Mammary epithelial cell (primary cell): ENCODE data around the gene ETV1.

Source experiments
- EZH2 ChIP-seq: IDR thresholded peaks from 2 replicates; pipeline ENCODE4 v1.6.1; 2012; ENCODE audit warnings: low read length, inconsistent platforms, borderline replicate concordance
- TF ChIP-seq, protein P1 (sequence below), 2 donors: IDR thresholded peaks in 1 of 2; conservative IDR thresholded peaks in 1 of 2; 2 replicates each; pipeline ENCODE4 v1.5.1; 2011 to 2012; ENCODE audit warnings: inconsistent platforms in 2 of 2, low read length in 2 of 2, mild to moderate bottlenecking in 2 of 2, control low read depth in 1 of 2, low read depth in 1 of 2; ENCODE audit not compliant: insufficient read depth in 1 of 2; ENCODE audit errors: extremely low read depth in 1 of 2

- TF ChIP-seq, protein P1, sequence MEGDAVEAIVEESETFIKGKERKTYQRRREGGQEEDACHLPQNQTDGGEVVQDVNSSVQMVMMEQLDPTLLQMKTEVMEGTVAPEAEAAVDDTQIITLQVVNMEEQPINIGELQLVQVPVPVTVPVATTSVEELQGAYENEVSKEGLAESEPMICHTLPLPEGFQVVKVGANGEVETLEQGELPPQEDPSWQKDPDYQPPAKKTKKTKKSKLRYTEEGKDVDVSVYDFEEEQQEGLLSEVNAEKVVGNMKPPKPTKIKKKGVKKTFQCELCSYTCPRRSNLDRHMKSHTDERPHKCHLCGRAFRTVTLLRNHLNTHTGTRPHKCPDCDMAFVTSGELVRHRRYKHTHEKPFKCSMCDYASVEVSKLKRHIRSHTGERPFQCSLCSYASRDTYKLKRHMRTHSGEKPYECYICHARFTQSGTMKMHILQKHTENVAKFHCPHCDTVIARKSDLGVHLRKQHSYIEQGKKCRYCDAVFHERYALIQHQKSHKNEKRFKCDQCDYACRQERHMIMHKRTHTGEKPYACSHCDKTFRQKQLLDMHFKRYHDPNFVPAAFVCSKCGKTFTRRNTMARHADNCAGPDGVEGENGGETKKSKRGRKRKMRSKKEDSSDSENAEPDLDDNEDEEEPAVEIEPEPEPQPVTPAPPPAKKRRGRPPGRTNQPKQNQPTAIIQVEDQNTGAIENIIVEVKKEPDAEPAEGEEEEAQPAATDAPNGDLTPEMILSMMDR (conservative IDR thresholded peaks at IDR 0.05 in 1 of 2, IDR thresholded peaks at IDR 0.05 in 1 of 2; ENCODE audit: extremely low read depth in 1 of 2, insufficient read depth in 1 of 2, low read depth in 1 of 2, low read length in 2 of 2), result no peak
- TF ChIP-seq EZH2, result no peak
These were observed 113.9 kb downstream of the ETV1 start for GRCh38 chr7:13875496-13876074.
